Gastrocnemius medialis (tissue), 4 donors: ENCODE results near the gene SRD5A3.

Source experiments
- POLR2A ChIP-seq, 2 donors: fragments of 450-650 bp; IDR thresholded peaks; one replicate each; pipeline ENCODE4 v1.6.1; 2017; ENCODE audit warnings: antibody characterized with exemption in 2 of 2, mild to moderate bottlenecking in 2 of 2, moderate library complexity in 2 of 2
- TF ChIP-seq, protein P1 (sequence below), 5 experiments: fragments of 450-650 bp in 3 of 5; fragments of 200-600 bp in 2 of 5; sonication (generic) in 2 of 5; IDR thresholded peaks in 4 of 5; conservative IDR thresholded peaks in 1 of 5; 1 replicate in 4 of 5; 2 replicates in 1 of 5; pipeline ENCODE4 v1.5.1; 2016 to 2019; ENCODE audit warnings: antibody characterized with exemption in 5 of 5, mild to moderate bottlenecking in 3 of 5, moderate library complexity in 3 of 5

DNA sequence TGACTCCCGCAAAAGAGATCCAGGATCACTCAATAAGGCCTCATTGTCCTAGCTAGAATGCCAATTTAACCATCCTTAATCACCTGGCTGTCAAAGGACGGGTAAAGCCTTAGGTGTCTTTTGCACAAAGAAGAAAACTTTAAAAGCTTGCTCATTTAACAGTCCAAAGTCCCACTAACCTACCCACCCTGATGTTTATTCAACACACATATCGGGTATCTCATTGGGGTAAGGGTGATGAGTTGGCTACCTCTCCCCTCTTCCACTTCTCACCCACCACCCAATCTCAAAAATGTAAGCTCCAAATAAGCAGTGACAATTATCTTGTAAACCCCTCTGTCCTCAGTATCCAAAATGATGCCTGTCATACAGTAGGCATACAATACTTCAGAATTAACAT lies 988 bp upstream of the SRD5A3 start:
- TF ChIP-seq, protein P1, sequence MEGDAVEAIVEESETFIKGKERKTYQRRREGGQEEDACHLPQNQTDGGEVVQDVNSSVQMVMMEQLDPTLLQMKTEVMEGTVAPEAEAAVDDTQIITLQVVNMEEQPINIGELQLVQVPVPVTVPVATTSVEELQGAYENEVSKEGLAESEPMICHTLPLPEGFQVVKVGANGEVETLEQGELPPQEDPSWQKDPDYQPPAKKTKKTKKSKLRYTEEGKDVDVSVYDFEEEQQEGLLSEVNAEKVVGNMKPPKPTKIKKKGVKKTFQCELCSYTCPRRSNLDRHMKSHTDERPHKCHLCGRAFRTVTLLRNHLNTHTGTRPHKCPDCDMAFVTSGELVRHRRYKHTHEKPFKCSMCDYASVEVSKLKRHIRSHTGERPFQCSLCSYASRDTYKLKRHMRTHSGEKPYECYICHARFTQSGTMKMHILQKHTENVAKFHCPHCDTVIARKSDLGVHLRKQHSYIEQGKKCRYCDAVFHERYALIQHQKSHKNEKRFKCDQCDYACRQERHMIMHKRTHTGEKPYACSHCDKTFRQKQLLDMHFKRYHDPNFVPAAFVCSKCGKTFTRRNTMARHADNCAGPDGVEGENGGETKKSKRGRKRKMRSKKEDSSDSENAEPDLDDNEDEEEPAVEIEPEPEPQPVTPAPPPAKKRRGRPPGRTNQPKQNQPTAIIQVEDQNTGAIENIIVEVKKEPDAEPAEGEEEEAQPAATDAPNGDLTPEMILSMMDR (IDR thresholded peaks at IDR 0.05 in 4 of 5, conservative IDR thresholded peaks at IDR 0.05 in 1 of 5) = no peak
- TF ChIP-seq POLR2A (IDR thresholded peaks at IDR 0.05) = no peak
